Measurements from ENCODE around the gene VARS2.

- TF ChIP-seq, protein P1, sequence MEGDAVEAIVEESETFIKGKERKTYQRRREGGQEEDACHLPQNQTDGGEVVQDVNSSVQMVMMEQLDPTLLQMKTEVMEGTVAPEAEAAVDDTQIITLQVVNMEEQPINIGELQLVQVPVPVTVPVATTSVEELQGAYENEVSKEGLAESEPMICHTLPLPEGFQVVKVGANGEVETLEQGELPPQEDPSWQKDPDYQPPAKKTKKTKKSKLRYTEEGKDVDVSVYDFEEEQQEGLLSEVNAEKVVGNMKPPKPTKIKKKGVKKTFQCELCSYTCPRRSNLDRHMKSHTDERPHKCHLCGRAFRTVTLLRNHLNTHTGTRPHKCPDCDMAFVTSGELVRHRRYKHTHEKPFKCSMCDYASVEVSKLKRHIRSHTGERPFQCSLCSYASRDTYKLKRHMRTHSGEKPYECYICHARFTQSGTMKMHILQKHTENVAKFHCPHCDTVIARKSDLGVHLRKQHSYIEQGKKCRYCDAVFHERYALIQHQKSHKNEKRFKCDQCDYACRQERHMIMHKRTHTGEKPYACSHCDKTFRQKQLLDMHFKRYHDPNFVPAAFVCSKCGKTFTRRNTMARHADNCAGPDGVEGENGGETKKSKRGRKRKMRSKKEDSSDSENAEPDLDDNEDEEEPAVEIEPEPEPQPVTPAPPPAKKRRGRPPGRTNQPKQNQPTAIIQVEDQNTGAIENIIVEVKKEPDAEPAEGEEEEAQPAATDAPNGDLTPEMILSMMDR (IDR thresholded peaks at IDR 0.05): no peak
- no peak for TF ChIP-seq POLR2A (IDR thresholded peaks at IDR 0.05)
These were observed 34.8 kb downstream of the VARS2 start for GRCh38 chr6:30948811-30949210.

All from lower leg skin (tissue), 3 donors.